Thyroid gland (tissue), 4 donors: ENCODE measurements around the gene HOXB7. TPM values are rescaled to one million over a fixed set of nuclear protein-coding genes. Genes with fewer than 3 reads are reported as not detected.

Experiments
- DNase-seq, 2 donors: peaks; one replicate each; pipeline ENCODE4 v3.0.0-alpha.2; 2019
- H3K27ac ChIP-seq, 3 donors: fragments of 200-600 bp; sonication (generic); 1 replicate in 2 of 3; 2 replicates in 1 of 3; pipeline ENCODE4 v1.5.1; 2016 to 2019; ENCODE audit warnings: mild to moderate bottlenecking in 1 of 3, moderate library complexity in 1 of 3
- H3K27me3 ChIP-seq: fragments of 200-600 bp; sonication (generic); one replicate; pipeline ENCODE4 v1.5.1; 2019
- H3K36me3 ChIP-seq, 2 donors: fragments of 200-600 bp; sonication (generic); one replicate each; pipeline ENCODE4 v1.5.1; 2016 to 2019
- H3K4me1 ChIP-seq, 2 donors: fragments of 200-600 bp; sonication (generic); one replicate each; pipeline ENCODE4 v1.5.1; 2017 to 2019
- H3K4me3 ChIP-seq, 3 donors: fragments of 200-600 bp; sonication (generic); replicated peaks in 1 of 3; 1 replicate in 2 of 3; 2 replicates in 1 of 3; pipeline ENCODE4 v1.5.1; 2016; ENCODE audit warnings: mild to moderate bottlenecking in 1 of 3
- H3K9me3 ChIP-seq: fragments of 200-600 bp; sonication (generic); one replicate; pipeline ENCODE4 v1.5.1; 2017
- CTCF ChIP-seq, 6 experiments: fragments of 200-600 bp in 3 of 6; fragments of 450-650 bp in 3 of 6; sonication (generic) in 3 of 6; IDR thresholded peaks; one replicate each; pipeline ENCODE4 v1.5.1; 2016 to 2019; ENCODE audit warnings: antibody characterized with exemption in 6 of 6, mild to moderate bottlenecking in 2 of 6, inconsistent platforms in 1 of 6, moderate library complexity in 1 of 6
- POLR2A ChIP-seq, 2 donors: fragments of 450-650 bp; IDR thresholded peaks; one replicate each; pipeline ENCODE4 v1.6.1; 2017; ENCODE audit warnings: antibody characterized with exemption in 2 of 2, mild to moderate bottlenecking in 2 of 2, moderate library complexity in 1 of 2
- WGBS, 2 donors: methylation state at CpG; one replicate each; pipeline ENCODE4 v1.1.5; 2017; 5-methylcytosine and 5-hydroxymethylcytosine counted together
- intact Hi-C: fragments of 100-400 bp; cut with DNase I; formaldehyde crosslinking; loops from one replicate; pipeline ENCODE4 v1.15.1; 2023
- total RNA-seq, 4 donors: library from RNA; depleted of rRNA; stranded (reverse); fragments of >200 nt; gene quantifications; one replicate each; pipeline ENCODE4 v1.2.3, GENCODE V29; 2016

The HOXB7 gene
- total RNA-seq, 4 donors from 2014 or later = 1.0 to 2.8 (median 1.3) TPM; not detected in 1

- peak overlapping the region in 2 of 3 donors; percentile 33 to 36 for H3K27ac ChIP-seq
- intact Hi-C loops = no loop called here
- H3K9me3 ChIP-seq = no peaks in the 10 kb centered on the region
- WGBS, 2 donors = 13 to 25% methylated on average over 19 of the region's 19 CpGs
- no peaks in the 10 kb centered on the region for H3K36me3 ChIP-seq
- no peak overlapping the region for H3K4me3 ChIP-seq
- TF ChIP-seq POLR2A (IDR thresholded peaks at IDR 0.05) (no peak), CTCF (IDR thresholded peaks at IDR 0.05) (no peak)
- peaks cover 41% of the 10 kb centered on the region for H3K27me3 ChIP-seq
- no peak for DNase-seq
- no peaks in the 10 kb centered on the region for H3K4me1 ChIP-seq
These were observed 40.3 kb downstream of the HOXB7 start for GRCh38 chr17:48570325-48571023.

- no peak for TF ChIP-seq CTCF (IDR thresholded peaks at IDR 0.05)
- no peak for TF ChIP-seq POLR2A (IDR thresholded peaks at IDR 0.05)
- Histone ChIP-seq H3K27ac (peak overlapping the region in 2 of 3 donors; percentile 33 to 36), H3K36me3 (no peaks in the 10 kb centered on the region), H3K4me1 (no peaks in the 10 kb centered on the region), H3K4me3 (no peak overlapping the region), H3K9me3 (no peaks in the 10 kb centered on the region), H3K27me3 (peaks cover 41% of the 10 kb centered on the region)
- no peak for DNase-seq
- WGBS, 2 donors = 24 to 26% methylated on average over 6 of the region's 6 CpGs
- intact Hi-C loops = no loop called here
These were observed 41.0 kb downstream of the HOXB7 start for GRCh38 chr17:48569674-48570324.

- no peak for DNase-seq
- Histone ChIP-seq H3K4me3 (no peak overlapping the region), H3K27me3 (peaks cover 35% of the 10 kb centered on the region), H3K9me3 (no peaks in the 10 kb centered on the region), H3K27ac (no peak overlapping the region), H3K36me3 (no peaks in the 10 kb centered on the region), H3K4me1 (peaks cover 4% of the 10 kb centered on the region in 2 donors)
- intact Hi-C loops = no loop called here
- TF ChIP-seq POLR2A (IDR thresholded peaks at IDR 0.05) = no peak
- TF ChIP-seq CTCF (IDR thresholded peaks at IDR 0.05) = no peak
- WGBS, 2 donors = 12 to 14% methylated on average over 3 of the region's 3 CpGs
These were observed 41.6 kb downstream of the HOXB7 start for GRCh38 chr17:48569240-48569582.

GRCh38 chr17:48568499-48569239 lies 42.1 kb downstream of the HOXB7 start:
- H3K27me3 ChIP-seq = peaks cover 31% of the 10 kb centered on the region
- H3K9me3 ChIP-seq = no peaks in the 10 kb centered on the region
- intact Hi-C loops = no loop called here
- H3K4me3 ChIP-seq = no peak overlapping the region
- peaks cover 4 to 9% of the 10 kb centered on the region in 2 donors for H3K4me1 ChIP-seq
- DNase-seq = no peak
- H3K36me3 ChIP-seq = no peaks in the 10 kb centered on the region
- H3K27ac ChIP-seq = no peak overlapping the region
- TF ChIP-seq CTCF (IDR thresholded peaks at IDR 0.05) (no peak), POLR2A (IDR thresholded peaks at IDR 0.05) (no peak)
- 14% methylated on average over 33 of the region's 33 CpGs for WGBS, 2 donors
